ENCODE measurements around the gene C1QTNF4. TPM values are rescaled to one million over a fixed set of nuclear protein-coding genes. Genes with fewer than 3 reads are reported as not detected.

C1QTNF4 gene
- polyA plus RNA-seq, 3 donors = 0.84 TPM; not detected in 2

- H3K4me3 ChIP-seq (replicated peaks in 1 of 3; ENCODE audit: low read depth in 2 of 3, low read length in 3 of 3) = no peak overlapping the region
- no peak overlapping the region for H2AFZ ChIP-seq (ENCODE audit: insufficient read depth, low read depth, low read length, poor library complexity, severe bottlenecking)
- no peak for DNase-seq
- peaks cover under 1 to 2% of the 10 kb centered on the region in 2 donors for H3K4me1 ChIP-seq (ENCODE audit: control insufficient read depth in 1 of 2, insufficient read depth in 2 of 2, low read length in 2 of 2)
- Mint-ChIP-seq H3K27me3 (ENCODE audit: low read depth in 3 of 3) (no peaks in the 10 kb centered on the region), H3K4me3 (no peak overlapping the region), H3K27ac (peak overlapping the region in 1 of 7 donors; percentile 46), H3K36me3 (peaks cover 53 to 70% of the 10 kb centered on the region in 2 donors), H3K4me1 (peaks cover 8% of the 10 kb centered on the region), H3K9me3 (no peaks in the 10 kb centered on the region)
- no peak for TF ChIP-seq CTCF (IDR thresholded peaks at IDR 0.05)
- peaks cover 78% of the 10 kb centered on the region for H3K79me2 ChIP-seq (ENCODE audit: insufficient read depth, low read length)
- H3K27me3 ChIP-seq (ENCODE audit: control insufficient read depth in 2 of 2, insufficient read depth in 2 of 2, low read length in 2 of 2) = no peaks in the 10 kb centered on the region
- 90% methylated on average over 8 of the region's 8 CpGs for WGBS (ENCODE audit: insufficient coverage)
- H4K20me1 ChIP-seq (ENCODE audit: insufficient read depth, low read length) = peaks cover 12% of the 10 kb centered on the region
- intact Hi-C loops (cut with micrococcal nuclease) = loop anchor here in 1 of 2 donors (10.0 kb wide), 1 partner anchor 192 kb away; the partner anchor contains the start of gene FNBP4
- H3K27ac ChIP-seq (ENCODE audit: low read depth in 1 of 2, low read length in 2 of 2) = no peak overlapping the region
- H3K9me3 ChIP-seq (replicated peaks in 1 of 2; ENCODE audit: control insufficient read depth in 1 of 2, insufficient read depth in 1 of 2, low read length in 2 of 2) = no peaks in the 10 kb centered on the region
- H3K9ac ChIP-seq (ENCODE audit: insufficient read depth, low read length, poor library complexity, severe bottlenecking) = no peak overlapping the region
- H3K4me2 ChIP-seq (replicated peaks; ENCODE audit: extremely low read depth, low read length, poor library complexity, severe bottlenecking) = no peak overlapping the region
- H3K36me3 ChIP-seq (replicated peaks in 1 of 2; ENCODE audit: control insufficient read depth in 1 of 2, insufficient read depth in 2 of 2, low read length in 2 of 2) = peaks cover 51 to 69% of the 10 kb centered on the region in 2 donors
Measured at GRCh38 chr11:47572715-47573255, 21.4 kb downstream of the C1QTNF4 start.

DNA sequence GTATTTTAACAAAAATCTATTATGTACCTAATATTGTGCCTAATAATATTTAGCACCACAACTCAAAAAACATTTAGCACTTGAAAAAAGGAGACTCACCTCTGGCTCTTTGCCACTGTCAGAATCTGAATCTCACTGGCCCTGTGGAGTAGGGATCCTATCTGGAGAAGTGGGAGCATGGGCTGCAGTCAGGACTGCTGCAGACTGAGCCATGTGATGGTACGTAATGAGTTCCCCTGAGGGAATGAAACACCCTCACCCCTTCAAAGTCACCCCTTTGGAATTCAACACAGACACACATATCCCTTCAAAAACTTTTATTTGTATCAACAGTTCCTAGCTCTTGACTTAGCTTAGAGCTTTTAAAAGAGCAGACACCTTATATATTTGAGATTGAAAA lies 22.3 kb downstream of the C1QTNF4 start:
- peak overlapping the region in 1 of 7 donors; percentile 28 for H3K27ac Mint-ChIP-seq
- Histone ChIP-seq H3K4me2 (replicated peaks; ENCODE audit: extremely low read depth, low read length, poor library complexity, severe bottlenecking) (no peak overlapping the region), H3K79me2 (ENCODE audit: insufficient read depth, low read length) (peaks cover 78% of the 10 kb centered on the region)

More for the DNA sequence above, 22.3 kb downstream of the C1QTNF4 start:
- no peak overlapping the region for H3K27ac ChIP-seq (ENCODE audit: low read depth in 1 of 2, low read length in 2 of 2)
- H3K36me3 Mint-ChIP-seq = peaks cover 51 to 66% of the 10 kb centered on the region in 2 donors
- H3K27me3 Mint-ChIP-seq (ENCODE audit: low read depth in 3 of 3) = no peaks in the 10 kb centered on the region
- TF ChIP-seq CTCF (IDR thresholded peaks at IDR 0.05) = no peak
- no peaks in the 10 kb centered on the region for H3K27me3 ChIP-seq (ENCODE audit: control insufficient read depth in 2 of 2, insufficient read depth in 2 of 2, low read length in 2 of 2)
- WGBS (ENCODE audit: insufficient coverage) = no CpG with 5 or more reads among the region's 1 CpG
- H2AFZ ChIP-seq (ENCODE audit: insufficient read depth, low read depth, low read length, poor library complexity, severe bottlenecking) = no peak overlapping the region
- peaks cover 2 to 3% of the 10 kb centered on the region in 2 donors for H3K4me1 ChIP-seq (ENCODE audit: control insufficient read depth in 1 of 2, insufficient read depth in 2 of 2, low read length in 2 of 2)
- peaks cover under 1% of the 10 kb centered on the region for H3K4me1 Mint-ChIP-seq
- peaks cover 12% of the 10 kb centered on the region for H4K20me1 ChIP-seq (ENCODE audit: insufficient read depth, low read length)
- H3K4me3 Mint-ChIP-seq = no peak overlapping the region
- H3K9me3 Mint-ChIP-seq = no peaks in the 10 kb centered on the region
- H3K9me3 ChIP-seq (replicated peaks in 1 of 2; ENCODE audit: control insufficient read depth in 1 of 2, insufficient read depth in 1 of 2, low read length in 2 of 2) = no peaks in the 10 kb centered on the region
- H3K36me3 ChIP-seq (replicated peaks in 1 of 2; ENCODE audit: control insufficient read depth in 1 of 2, insufficient read depth in 2 of 2, low read length in 2 of 2) = peaks cover 51 to 64% of the 10 kb centered on the region in 2 donors
- H3K9ac ChIP-seq (ENCODE audit: insufficient read depth, low read length, poor library complexity, severe bottlenecking) = no peak overlapping the region
- no peak overlapping the region for H3K4me3 ChIP-seq (replicated peaks in 1 of 3; ENCODE audit: low read depth in 2 of 3, low read length in 3 of 3)
- intact Hi-C loops (cut with micrococcal nuclease) = loop anchor here in 1 of 2 donors (10.0 kb wide), 1 partner anchor 193 kb away; the partner anchor contains the start of gene FNBP4
- DNase-seq = no peak

All from CD14-positive monocyte (primary cell).